ENCODE results near the gene H3-3A. TPM values are rescaled to one million over a fixed set of nuclear protein-coding genes. Genes with fewer than 3 reads are reported as not detected.

H3-3A gene
- polyA plus RNA-seq, 2 of the 4 experiments (the other 2 are of a cell fraction) = 457 to 530 TPM

DNA sequence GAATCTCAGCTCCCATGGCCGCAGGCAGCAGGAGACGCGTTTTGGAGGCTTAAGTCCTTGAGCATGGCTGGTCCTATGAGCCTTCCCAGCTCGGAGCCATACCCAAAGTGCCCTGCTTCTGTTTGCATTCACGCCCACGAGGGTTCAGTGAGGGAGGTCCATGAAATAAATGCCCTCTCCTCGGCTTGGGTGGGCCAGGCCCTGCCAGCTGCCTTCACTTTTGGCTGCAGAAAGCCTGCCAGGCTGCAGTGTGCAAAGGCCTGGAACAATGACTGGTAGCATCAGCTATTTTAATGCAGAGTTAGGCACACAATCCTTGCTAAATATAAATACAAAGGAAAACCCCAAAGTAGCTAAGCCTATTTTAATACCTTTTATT, 49.4 kb downstream of the H3-3A start:
- TF ChIP-seq MAFK (IDR thresholded peaks at IDR 0.05; ENCODE audit: partially characterized antibody) (no peak), KDM5A (IDR thresholded peaks at IDR 0.05) (no peak), HOXB5 (CRISPR knock-in tag; IDR thresholded peaks at IDR 0.05) (no peak), JUN (IDR thresholded peaks at IDR 0.05) (no peak), FOSB (CRISPR knock-in tag; IDR thresholded peaks at IDR 0.05) (no peak), NR3C1 (IDR thresholded peaks at IDR 0.05) (no peak), ZSCAN20 (CRISPR knock-in tag; IDR thresholded peaks at IDR 0.05) (no peak), KDM1A (IDR thresholded peaks at IDR 0.05; ENCODE audit: low read depth) (no peak), EP300 (IDR thresholded peaks at IDR 0.05) (no peak), CBX8 (IDR thresholded peaks at IDR 0.05) (no peak), ZC3H11A (IDR thresholded peaks at IDR 0.05) (no peak), RNF2 (IDR thresholded peaks at IDR 0.05; ENCODE audit: borderline replicate concordance, low read depth) (no peak), ESRRA (IDR thresholded peaks at IDR 0.05; ENCODE audit: borderline replicate concordance, low read length) (no peak), PHF8 (IDR thresholded peaks at IDR 0.05; ENCODE audit: borderline replicate concordance, low read depth) (no peak)
- TF ChIP-seq, protein P1, sequence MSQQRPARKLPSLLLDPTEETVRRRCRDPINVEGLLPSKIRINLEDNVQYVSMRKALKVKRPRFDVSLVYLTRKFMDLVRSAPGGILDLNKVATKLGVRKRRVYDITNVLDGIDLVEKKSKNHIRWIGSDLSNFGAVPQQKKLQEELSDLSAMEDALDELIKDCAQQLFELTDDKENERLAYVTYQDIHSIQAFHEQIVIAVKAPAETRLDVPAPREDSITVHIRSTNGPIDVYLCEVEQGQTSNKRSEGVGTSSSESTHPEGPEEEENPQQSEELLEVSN (IDR thresholded peaks at IDR 0.05; ENCODE audit: borderline replicate concordance, low read depth) = no peak
- TF ChIP-seq, protein P2, sequence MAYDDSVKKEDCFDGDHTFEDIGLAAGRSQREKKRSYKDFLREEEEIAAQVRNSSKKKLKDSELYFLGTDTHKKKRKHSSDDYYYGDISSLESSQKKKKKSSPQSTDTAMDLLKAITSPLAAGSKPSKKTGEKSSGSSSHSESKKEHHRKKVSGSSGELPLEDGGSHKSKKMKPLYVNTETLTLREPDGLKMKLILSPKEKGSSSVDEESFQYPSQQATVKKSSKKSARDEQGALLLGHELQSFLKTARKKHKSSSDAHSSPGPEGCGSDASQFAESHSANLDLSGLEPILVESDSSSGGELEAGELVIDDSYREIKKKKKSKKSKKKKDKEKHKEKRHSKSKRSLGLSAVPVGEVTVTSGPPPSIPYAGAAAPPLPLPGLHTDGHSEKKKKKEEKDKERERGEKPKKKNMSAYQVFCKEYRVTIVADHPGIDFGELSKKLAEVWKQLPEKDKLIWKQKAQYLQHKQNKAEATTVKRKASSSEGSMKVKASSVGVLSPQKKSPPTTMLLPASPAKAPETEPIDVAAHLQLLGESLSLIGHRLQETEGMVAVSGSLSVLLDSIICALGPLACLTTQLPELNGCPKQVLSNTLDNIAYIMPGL (CRISPR knock-in tag; IDR thresholded peaks at IDR 0.05; ENCODE audit: borderline replicate concordance) = no peak
- 94% methylated on average over 7 of the region's 7 CpGs for WGBS (ENCODE audit: missing lambda C conversion rate)
- Histone ChIP-seq H3K27ac (no peak overlapping the region), H3K4me2 (no peak overlapping the region), H3K4me1 (peaks cover 9% of the 10 kb centered on the region), H3K9me3 (no peaks in the 10 kb centered on the region), H3K4me3 (no peak overlapping the region)
- CTCF ChIA-PET = interaction anchor here (1.0 to 6.9 kb wide), 7 partner anchors 8 to 222 kb away, joined by 3 to 73 read pairs (median 10); no protein-coding TSS in a partner anchor
- ATAC-seq (no peak), DNase-seq (ENCODE audit: low read depth in 1 of 2, low spot score in 1 of 2) (no peak), FAIRE-seq (no peak)
- POLR2A ChIA-PET = interaction anchor here (1.1 to 1.2 kb wide), 2 partner anchors 16 to 29 kb away, joined by 3 to 4 read pairs; no protein-coding TSS in a partner anchor

DNA sequence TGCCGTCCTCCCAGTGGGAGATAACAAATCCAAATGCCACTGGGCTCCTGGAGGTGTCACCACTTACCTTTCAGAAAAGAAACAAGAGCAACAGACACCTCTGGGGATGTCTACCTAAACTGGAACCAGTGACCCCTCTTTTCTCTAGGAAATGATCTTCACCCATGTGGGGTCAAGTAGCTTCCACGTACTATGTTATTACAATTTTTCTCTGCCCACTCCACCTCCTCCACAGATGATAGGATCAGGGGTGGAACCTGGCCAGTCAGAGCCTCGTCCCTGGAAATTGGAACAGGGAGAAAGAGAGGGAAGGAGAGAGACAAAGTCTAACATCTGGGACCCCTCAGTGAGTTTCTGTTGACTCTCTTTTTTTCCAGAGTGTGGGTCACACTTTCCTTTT, 50.1 kb downstream of the H3-3A start:
- FAIRE-seq (no peak), DNase-seq (ENCODE audit: low read depth in 1 of 2, low spot score in 1 of 2) (no peak), ATAC-seq (no peak)
- Histone ChIP-seq H3K4me3 (no peak overlapping the region), H3K4me1 (peaks cover 9% of the 10 kb centered on the region), H3K9me3 (no peaks in the 10 kb centered on the region), H3K27ac (no peak overlapping the region), H3K4me2 (no peak overlapping the region)
- POLR2A ChIA-PET = interaction anchor here (1.1 to 1.2 kb wide), 2 partner anchors 15 to 30 kb away, joined by 3 to 4 read pairs; no protein-coding TSS in a partner anchor
- TF ChIP-seq HDAC2 (IDR thresholded peaks at IDR 0.05) = no peak
- TF ChIP-seq, protein P3, sequence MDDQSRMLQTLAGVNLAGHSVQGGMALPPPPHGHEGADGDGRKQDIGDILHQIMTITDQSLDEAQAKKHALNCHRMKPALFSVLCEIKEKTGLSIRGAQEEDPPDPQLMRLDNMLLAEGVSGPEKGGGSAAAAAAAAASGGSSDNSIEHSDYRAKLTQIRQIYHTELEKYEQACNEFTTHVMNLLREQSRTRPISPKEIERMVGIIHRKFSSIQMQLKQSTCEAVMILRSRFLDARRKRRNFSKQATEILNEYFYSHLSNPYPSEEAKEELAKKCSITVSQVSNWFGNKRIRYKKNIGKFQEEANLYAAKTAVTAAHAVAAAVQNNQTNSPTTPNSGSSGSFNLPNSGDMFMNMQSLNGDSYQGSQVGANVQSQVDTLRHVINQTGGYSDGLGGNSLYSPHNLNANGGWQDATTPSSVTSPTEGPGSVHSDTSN (IDR thresholded peaks at IDR 0.05) = no peak
- 73% methylated on average over 3 of the region's 3 CpGs for WGBS (ENCODE audit: missing lambda C conversion rate)
- CTCF ChIA-PET = interaction anchor here (1.0 to 6.9 kb wide), 6 partner anchors 8 to 222 kb away, joined by 3 to 73 read pairs (median 20); no protein-coding TSS in a partner anchor

DNA sequence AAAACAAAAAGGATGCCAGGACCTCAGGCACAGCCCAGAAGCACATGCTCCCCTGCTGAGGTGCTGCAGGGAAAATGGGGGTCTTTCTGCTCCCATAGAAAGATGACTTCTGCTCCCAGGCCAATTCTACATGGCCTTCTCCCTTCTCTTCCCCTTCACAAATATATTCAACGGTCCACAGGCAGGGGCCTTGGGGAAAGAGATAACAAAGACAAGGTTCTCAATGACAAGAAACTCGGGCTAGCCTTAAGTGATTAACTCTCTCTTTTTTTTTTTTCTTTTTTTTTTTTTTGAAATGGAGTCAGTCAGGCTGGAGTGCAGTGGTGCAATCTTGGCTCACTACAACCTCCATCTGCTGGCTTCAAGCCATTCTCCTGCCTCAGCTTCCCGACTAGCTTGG, 54.2 kb downstream of the H3-3A start:
- Histone ChIP-seq H3K9me3 (no peaks in the 10 kb centered on the region), H3K4me3 (no peak overlapping the region), H3K27ac (no peak overlapping the region), H3K4me2 (no peak overlapping the region), H3K4me1 (peaks cover 3% of the 10 kb centered on the region; the same call in 1 of the 3 replicates)
- no peak for TF ChIP-seq HEYL (CRISPR knock-in tag; IDR thresholded peaks at IDR 0.05)
- TF ChIP-seq NFE2L2 (conservative IDR thresholded peaks at IDR 0.05; ENCODE audit: low read length) = no peak
- no peak for TF ChIP-seq JUN (IDR thresholded peaks at IDR 0.05)
- TF ChIP-seq CBX2 (IDR thresholded peaks at IDR 0.05; ENCODE audit: borderline replicate concordance, low read depth) = no peak
- TF ChIP-seq RAD21 (conservative IDR thresholded peaks at IDR 0.05 in 1 of 2, IDR thresholded peaks at IDR 0.05 in 1 of 2) = no peak
- no peak for TF ChIP-seq POLR2A (IDR thresholded peaks at IDR 0.05; ENCODE audit: low read length)
- TF ChIP-seq BHLHE40 (IDR thresholded peaks at IDR 0.05; ENCODE audit: low read depth, low read length) = no peak
- TF ChIP-seq EHMT2 (IDR thresholded peaks at IDR 0.05; ENCODE audit: low read depth) = no peak
- no peak for TF ChIP-seq SMC3 (IDR thresholded peaks at IDR 0.05)
- no peak for TF ChIP-seq MAZ (IDR thresholded peaks at IDR 0.05; ENCODE audit: borderline replicate concordance, low read depth, low read length)
- TF ChIP-seq KDM1A (IDR thresholded peaks at IDR 0.05; ENCODE audit: low read depth) = no peak
- TF ChIP-seq SREBF2 (IDR thresholded peaks at IDR 0.05) = no peak
- no peak for TF ChIP-seq HOXA7 (CRISPR knock-in tag; IDR thresholded peaks at IDR 0.05)
- TF ChIP-seq, protein P4, sequence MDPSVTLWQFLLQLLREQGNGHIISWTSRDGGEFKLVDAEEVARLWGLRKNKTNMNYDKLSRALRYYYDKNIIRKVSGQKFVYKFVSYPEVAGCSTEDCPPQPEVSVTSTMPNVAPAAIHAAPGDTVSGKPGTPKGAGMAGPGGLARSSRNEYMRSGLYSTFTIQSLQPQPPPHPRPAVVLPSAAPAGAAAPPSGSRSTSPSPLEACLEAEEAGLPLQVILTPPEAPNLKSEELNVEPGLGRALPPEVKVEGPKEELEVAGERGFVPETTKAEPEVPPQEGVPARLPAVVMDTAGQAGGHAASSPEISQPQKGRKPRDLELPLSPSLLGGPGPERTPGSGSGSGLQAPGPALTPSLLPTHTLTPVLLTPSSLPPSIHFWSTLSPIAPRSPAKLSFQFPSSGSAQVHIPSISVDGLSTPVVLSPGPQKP (IDR thresholded peaks at IDR 0.05; ENCODE audit: low read depth, low read length) = no peak
- TF ChIP-seq FOSL2 (IDR thresholded peaks at IDR 0.05) = no peak
- no peak for TF ChIP-seq FOSL2 (CRISPR knock-in tag; IDR thresholded peaks at IDR 0.05)
- no peak for FAIRE-seq
- POLR2A ChIA-PET = no interaction called here
- no peak for ATAC-seq
- no peak for DNase-seq (ENCODE audit: low read depth in 1 of 2, low spot score in 1 of 2)
- 52% methylated on average over 3 of the region's 3 CpGs for WGBS (ENCODE audit: missing lambda C conversion rate)
- CTCF ChIA-PET = interaction anchor here (0.7 to 6.3 kb wide), 4 partner anchors 9 to 642 kb away, joined by 3 to 80 read pairs (median 10); no protein-coding TSS in a partner anchor

Measured in A549 (cell line).